Cardiac muscle cell (in vitro differentiated cells and primary cell): ENCODE data around the gene ATG10. TPM values are rescaled to one million over a fixed set of nuclear protein-coding genes. Genes with fewer than 3 reads are reported as not detected.

Experiments
- DNase-seq, 2 donors: peaks; one replicate each; pipeline versions ENCODE4 v3.0.0 to v3.0.0-alpha.2; 2010 to 2017; ENCODE audit warnings: low read depth in 1 of 2, low spot score in 1 of 2
- H3K27ac ChIP-seq: fragments of 200-600 bp; sonication (generic); 2 replicates; pipeline ENCODE4 v1.5.1; 2016
- H3K27me3 ChIP-seq: fragments of 200-600 bp; sonication (generic); 2 replicates; pipeline ENCODE4 v1.6.0; 2016; ENCODE audit warnings: control low read depth
- H3K36me3 ChIP-seq: fragments of 200-600 bp; sonication (generic); 2 replicates; pipeline ENCODE4 v1.5.1; 2016; ENCODE audit warnings: control low read depth
- H3K4me1 ChIP-seq: fragments of 200-600 bp; sonication (generic); 2 replicates; pipeline ENCODE4 v1.8.1; 2017; ENCODE audit warnings: low read depth, mild to moderate bottlenecking, mixed run types
- H3K4me3 ChIP-seq: fragments of 200-600 bp; sonication (generic); 2 replicates; pipeline ENCODE4 v1.5.1; 2016; ENCODE audit warnings: mild to moderate bottlenecking
- H3K9me3 ChIP-seq: fragments of 200-600 bp; sonication (generic); 2 replicates; pipeline ENCODE4 v1.5.1; 2017; ENCODE audit warnings: low read depth, mild to moderate bottlenecking, control low read depth
- polyA plus RNA-seq: library from polyadenylated mRNA; unstranded; fragments of >200 nt; fragmentation: Nextera tagmentation; extraction: Ambion mirVana; gene quantifications from 2 replicates; pipeline ENCODE4 v1.2.1, GENCODE V29; 2016
- total RNA-seq: library from RNA; depleted of rRNA; stranded (reverse); fragments of >200 nt; gene quantifications from 2 replicates; pipeline ENCODE4 v1.2.3, GENCODE V29; 2016
- TF ChIP-seq, protein P1 (sequence below): IDR thresholded peaks from 2 replicates; pipeline ENCODE4 v1.5.1; 2012; ENCODE audit warnings: low read depth, mild to moderate bottlenecking, low read length

The ATG10 gene
- total RNA-seq (7.7 and 9.0 TPM in 2 replicates), polyA plus RNA-seq (24.1 and 28.0 TPM in 2 replicates)

DNA sequence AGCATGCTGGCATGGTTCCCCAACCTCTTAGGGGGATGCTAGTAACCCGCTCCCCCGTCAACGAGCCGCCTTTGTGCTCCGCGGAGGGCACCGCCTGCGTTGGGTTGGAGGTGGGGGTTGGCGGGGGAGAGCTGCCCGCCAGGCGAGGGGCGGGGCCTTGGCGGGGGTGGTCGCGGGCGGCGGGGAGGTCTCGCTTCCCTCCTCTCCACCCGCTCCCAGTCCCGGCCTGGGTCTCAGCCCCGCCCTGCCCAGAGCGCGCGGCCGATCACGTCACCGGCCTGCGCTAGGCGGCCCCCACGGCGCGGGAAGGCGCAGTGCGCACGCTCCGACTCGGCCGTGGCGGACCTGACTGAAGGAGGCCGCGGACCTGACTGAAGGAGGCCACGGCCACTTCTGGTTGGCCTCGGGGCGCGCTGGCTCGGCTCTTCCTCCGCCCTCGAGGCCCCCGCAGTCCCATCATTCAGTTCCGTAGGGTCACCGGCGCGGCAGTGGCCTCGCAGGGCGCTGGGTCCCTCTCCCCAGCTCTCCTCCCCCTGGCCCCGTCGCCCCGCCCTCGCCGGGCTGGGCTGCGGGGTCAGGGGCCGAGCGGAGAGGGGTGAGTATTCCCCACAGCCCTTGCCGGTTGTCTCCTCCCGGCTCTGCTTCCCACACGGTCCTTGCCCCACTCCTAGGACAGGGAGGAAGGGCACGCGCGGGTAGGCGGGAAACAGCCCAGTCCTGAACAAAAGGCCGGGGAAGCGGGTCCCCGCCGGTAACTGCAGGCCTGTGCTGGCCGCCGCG is at the start of gene ATG10:
Gene ATG10 (plus strand): TSS at position 312 of the 780 bp plus-strand sequence. CDS start 15,548 bp downstream, outside the sequence.
- Histone ChIP-seq H3K4me1 (peaks cover 5% of the 10 kb centered on the region), H3K27ac (peak within 1 kb of the TSS; percentile 98), H3K36me3 (no peaks in the 10 kb centered on the region), H3K27me3 (no peaks in the 10 kb centered on the region), H3K4me3 (peak within 1 kb of the TSS; percentile 58), H3K9me3 (no peaks in the 10 kb centered on the region)
- TF ChIP-seq, protein P1, sequence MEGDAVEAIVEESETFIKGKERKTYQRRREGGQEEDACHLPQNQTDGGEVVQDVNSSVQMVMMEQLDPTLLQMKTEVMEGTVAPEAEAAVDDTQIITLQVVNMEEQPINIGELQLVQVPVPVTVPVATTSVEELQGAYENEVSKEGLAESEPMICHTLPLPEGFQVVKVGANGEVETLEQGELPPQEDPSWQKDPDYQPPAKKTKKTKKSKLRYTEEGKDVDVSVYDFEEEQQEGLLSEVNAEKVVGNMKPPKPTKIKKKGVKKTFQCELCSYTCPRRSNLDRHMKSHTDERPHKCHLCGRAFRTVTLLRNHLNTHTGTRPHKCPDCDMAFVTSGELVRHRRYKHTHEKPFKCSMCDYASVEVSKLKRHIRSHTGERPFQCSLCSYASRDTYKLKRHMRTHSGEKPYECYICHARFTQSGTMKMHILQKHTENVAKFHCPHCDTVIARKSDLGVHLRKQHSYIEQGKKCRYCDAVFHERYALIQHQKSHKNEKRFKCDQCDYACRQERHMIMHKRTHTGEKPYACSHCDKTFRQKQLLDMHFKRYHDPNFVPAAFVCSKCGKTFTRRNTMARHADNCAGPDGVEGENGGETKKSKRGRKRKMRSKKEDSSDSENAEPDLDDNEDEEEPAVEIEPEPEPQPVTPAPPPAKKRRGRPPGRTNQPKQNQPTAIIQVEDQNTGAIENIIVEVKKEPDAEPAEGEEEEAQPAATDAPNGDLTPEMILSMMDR, result no peak
- peak; percentile 97 for DNase-seq

- Histone ChIP-seq H3K9me3 (no peaks in the 10 kb centered on the region), H3K27me3 (no peaks in the 10 kb centered on the region), H3K4me3 (no peak overlapping the region), H3K27ac (no peak overlapping the region), H3K4me1 (no peaks in the 10 kb centered on the region), H3K36me3 (no peaks in the 10 kb centered on the region)
- TF ChIP-seq, protein P1, result no peak
- peak in 1 of 2 donors; percentile 42 for DNase-seq
Measured at GRCh38 chr5:81922854-81923279, 49.0 kb upstream of the ATG10 start.

DNA sequence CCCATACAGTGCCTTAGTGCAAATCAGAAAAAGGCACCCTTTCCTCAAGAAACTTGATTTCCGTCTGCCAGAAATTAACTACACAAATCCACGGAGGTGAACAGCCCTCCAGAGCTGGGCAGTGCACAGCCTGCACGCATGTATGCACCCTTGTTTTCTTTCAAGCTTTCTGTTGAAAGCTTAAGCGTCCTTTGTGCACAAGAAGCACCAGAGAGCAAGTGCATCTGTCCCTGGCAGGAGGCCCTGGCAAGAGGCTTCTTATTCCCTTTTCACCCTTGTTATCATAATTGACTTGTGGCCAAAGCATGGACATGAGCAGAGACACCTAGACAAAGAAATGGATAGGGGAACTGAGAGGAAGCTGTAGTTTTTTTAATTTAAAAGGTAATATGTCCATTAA is 47.4 kb upstream of the ATG10 start:
- no peak for DNase-seq
- no peaks in the 10 kb centered on the region for H3K9me3 ChIP-seq
- TF ChIP-seq, protein P1, result no peak
- no peak overlapping the region for H3K4me3 ChIP-seq
- no peak overlapping the region for H3K27ac ChIP-seq
- H3K36me3 ChIP-seq, result no peaks in the 10 kb centered on the region
- no peaks in the 10 kb centered on the region for H3K27me3 ChIP-seq
- H3K4me1 ChIP-seq, result no peaks in the 10 kb centered on the region

DNA sequence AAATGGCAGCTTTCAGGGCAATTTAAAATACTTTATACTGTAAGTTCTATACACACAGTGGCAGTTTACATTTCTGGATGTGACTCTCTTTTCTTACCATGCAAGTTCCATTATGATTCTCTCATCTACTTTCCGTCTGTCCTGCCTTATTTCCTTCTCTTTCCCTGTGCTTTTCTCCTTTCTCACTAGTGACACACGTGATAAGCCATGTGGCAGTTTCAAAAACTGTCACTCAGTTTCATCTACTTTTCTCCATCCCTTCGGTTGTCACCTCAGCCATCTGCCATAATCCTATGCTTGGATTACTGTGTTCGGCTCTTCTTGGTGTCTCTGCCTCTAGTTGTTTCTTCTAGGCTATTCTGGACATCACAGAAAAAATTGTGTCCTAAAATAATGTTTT is 46.8 kb upstream of the ATG10 start:
- Histone ChIP-seq H3K4me3 (no peak overlapping the region), H3K27ac (no peak overlapping the region), H3K9me3 (no peaks in the 10 kb centered on the region), H3K27me3 (no peaks in the 10 kb centered on the region), H3K36me3 (no peaks in the 10 kb centered on the region), H3K4me1 (no peaks in the 10 kb centered on the region)
- TF ChIP-seq, protein P1, result no peak
- DNase-seq, result no peak

GRCh38 chr5:81925981-81926380 is 45.8 kb upstream of the ATG10 start:
- TF ChIP-seq, protein P1, result no peak
- no peak overlapping the region for H3K4me3 ChIP-seq
- H3K36me3 ChIP-seq, result no peaks in the 10 kb centered on the region
- H3K27ac ChIP-seq, result no peak overlapping the region
- H3K27me3 ChIP-seq, result no peaks in the 10 kb centered on the region
- H3K4me1 ChIP-seq, result no peaks in the 10 kb centered on the region
- DNase-seq, result no peak
- H3K9me3 ChIP-seq, result no peaks in the 10 kb centered on the region
